Peyer's patch (tissue), 4 donors: ENCODE data around the gene SPIB.

Experiments used
- POLR2A ChIP-seq, 2 donors: fragments of 450-650 bp; IDR thresholded peaks; one replicate each; pipeline ENCODE4 v1.5.1; 2017; ENCODE audit warnings: antibody characterized with exemption in 2 of 2, mild to moderate bottlenecking in 2 of 2, moderate library complexity in 2 of 2
- TF ChIP-seq, protein P1 (sequence below), 6 experiments: fragments of 450-650 bp in 4 of 6; fragments of 200-600 bp in 2 of 6; sonication (generic) in 1 of 6; IDR thresholded peaks; one replicate each; pipeline ENCODE4 v1.5.1; 2017 to 2019; ENCODE audit warnings: antibody characterized with exemption in 6 of 6, mild to moderate bottlenecking in 3 of 6, moderate library complexity in 1 of 6

DNA sequence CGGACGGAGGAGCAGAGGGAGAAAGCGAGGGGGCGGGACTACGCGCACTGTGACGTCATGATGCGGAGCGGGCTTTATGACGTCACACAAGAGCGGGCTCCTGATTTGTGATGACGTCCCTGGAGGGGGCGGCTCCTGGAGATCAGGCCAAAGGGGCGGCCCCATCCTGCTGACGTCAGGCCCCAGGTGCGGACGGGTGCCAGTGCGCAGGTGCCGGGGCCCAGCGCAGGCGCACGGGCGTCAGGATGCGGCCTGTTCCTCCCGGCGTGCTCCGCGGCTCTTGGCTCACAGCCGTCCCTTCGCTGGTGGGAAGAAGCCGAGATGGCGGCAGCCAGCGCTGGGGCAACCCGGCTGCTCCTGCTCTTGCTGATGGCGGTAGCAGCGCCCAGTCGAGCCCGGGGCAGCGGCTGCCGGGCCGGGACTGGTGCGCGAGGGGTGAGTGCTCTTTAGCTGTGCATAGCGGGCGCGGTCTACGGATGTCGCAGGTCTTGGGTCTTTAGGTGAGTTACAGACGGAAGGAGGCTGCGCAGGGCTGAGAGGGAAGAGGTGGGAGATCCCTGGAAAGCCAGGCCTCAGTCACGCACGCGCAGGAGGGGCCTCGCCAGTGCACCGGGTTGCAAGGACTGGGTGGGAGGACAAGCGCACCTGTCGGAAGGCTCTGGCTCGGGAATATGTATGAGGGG lies 57.6 kb downstream of the SPIB start, which contains the start of the genes EMC10 and GARIN5A:
- TF ChIP-seq, protein P1, sequence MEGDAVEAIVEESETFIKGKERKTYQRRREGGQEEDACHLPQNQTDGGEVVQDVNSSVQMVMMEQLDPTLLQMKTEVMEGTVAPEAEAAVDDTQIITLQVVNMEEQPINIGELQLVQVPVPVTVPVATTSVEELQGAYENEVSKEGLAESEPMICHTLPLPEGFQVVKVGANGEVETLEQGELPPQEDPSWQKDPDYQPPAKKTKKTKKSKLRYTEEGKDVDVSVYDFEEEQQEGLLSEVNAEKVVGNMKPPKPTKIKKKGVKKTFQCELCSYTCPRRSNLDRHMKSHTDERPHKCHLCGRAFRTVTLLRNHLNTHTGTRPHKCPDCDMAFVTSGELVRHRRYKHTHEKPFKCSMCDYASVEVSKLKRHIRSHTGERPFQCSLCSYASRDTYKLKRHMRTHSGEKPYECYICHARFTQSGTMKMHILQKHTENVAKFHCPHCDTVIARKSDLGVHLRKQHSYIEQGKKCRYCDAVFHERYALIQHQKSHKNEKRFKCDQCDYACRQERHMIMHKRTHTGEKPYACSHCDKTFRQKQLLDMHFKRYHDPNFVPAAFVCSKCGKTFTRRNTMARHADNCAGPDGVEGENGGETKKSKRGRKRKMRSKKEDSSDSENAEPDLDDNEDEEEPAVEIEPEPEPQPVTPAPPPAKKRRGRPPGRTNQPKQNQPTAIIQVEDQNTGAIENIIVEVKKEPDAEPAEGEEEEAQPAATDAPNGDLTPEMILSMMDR (IDR thresholded peaks at IDR 0.05), result no peak
- peak; percentile 76 to 79 for TF ChIP-seq POLR2A (IDR thresholded peaks at IDR 0.05)
